ENCODE results near the gene MSRB3.

DNA sequence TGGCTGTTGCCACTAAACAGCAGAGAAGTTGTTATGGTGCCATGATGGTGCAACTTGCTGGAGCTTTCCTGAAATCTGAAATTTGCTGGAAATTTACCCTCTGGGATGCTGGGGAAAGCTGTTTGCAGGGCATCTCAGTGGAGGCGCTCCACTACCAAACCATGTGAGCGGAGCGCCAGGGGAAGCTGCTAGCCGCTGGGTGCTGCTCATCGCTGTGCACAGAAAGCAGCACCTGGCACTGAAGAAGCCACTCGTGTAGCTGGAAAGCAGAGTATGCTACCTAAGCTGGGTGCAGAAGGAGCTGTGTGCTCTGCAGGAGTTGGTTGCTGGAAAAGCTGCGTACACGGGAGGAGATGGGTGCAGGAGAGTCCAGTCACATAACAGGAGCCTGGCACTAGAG lies 53.0 kb downstream of the MSRB3 start:
- TF ChIP-seq, protein P1, sequence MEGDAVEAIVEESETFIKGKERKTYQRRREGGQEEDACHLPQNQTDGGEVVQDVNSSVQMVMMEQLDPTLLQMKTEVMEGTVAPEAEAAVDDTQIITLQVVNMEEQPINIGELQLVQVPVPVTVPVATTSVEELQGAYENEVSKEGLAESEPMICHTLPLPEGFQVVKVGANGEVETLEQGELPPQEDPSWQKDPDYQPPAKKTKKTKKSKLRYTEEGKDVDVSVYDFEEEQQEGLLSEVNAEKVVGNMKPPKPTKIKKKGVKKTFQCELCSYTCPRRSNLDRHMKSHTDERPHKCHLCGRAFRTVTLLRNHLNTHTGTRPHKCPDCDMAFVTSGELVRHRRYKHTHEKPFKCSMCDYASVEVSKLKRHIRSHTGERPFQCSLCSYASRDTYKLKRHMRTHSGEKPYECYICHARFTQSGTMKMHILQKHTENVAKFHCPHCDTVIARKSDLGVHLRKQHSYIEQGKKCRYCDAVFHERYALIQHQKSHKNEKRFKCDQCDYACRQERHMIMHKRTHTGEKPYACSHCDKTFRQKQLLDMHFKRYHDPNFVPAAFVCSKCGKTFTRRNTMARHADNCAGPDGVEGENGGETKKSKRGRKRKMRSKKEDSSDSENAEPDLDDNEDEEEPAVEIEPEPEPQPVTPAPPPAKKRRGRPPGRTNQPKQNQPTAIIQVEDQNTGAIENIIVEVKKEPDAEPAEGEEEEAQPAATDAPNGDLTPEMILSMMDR (IDR thresholded peaks at IDR 0.05): no peak
- TF ChIP-seq EZH2 (IDR thresholded peaks at IDR 0.05): no peak
